MCF 10A (cell line): Measurements from ENCODE around the gene STAG3. TPM values are rescaled to one million over a fixed set of nuclear protein-coding genes. Genes with fewer than 3 reads are reported as not detected.
"Not testable (repeated sequence)": the region's sequence is repeated elsewhere in the genome, so short reads cannot be mapped to it uniquely, and the experiment has no call there.

Source experiments
- BruUV-seq: library from RNA; stranded (reverse); fragments of 400-500 nt; replicated peaks from 2 replicates; lab custom pipeline; 2021; lab: Mats Ljungman, UMichigan
- CTCF ChIA-PET: fragments of 300-600 bp; sonication (Branson Sonifier 250); formaldehyde crosslinking; extraction: SDS; loops from one replicate; lab custom pipeline; 2021; ENCODE audit warnings: antibody characterized with exemption, inconsistent platforms; lab: Yijun Ruan, JAX
- POLR2A ChIA-PET: fragments of 300-600, 350-650 bp; sonication (Branson Sonifier 250); formaldehyde crosslinking; extraction: SDS; loops from one replicate; lab custom pipeline; 2020; ENCODE audit warnings: antibody characterized with exemption, inconsistent platforms; lab: Yijun Ruan, JAX
- DNase-seq: peaks from one replicate; pipeline ENCODE4 v3.0.0-alpha.2; 2018; ENCODE audit not compliant: unreplicated experiment
- H3K27ac Mint-ChIP-seq: one replicate; pipeline ENCODE4 v1.8.0; 2022; ENCODE audit warnings: mild to moderate bottlenecking, low read depth, mixed read lengths; ENCODE audit not compliant: unreplicated experiment
- H3K27me3 Mint-ChIP-seq: one replicate; pipeline ENCODE4 v1.8.0; 2022; ENCODE audit warnings: mixed read lengths; ENCODE audit not compliant: insufficient read depth, unreplicated experiment
- H3K36me3 Mint-ChIP-seq: one replicate; pipeline ENCODE4 v1.8.0; 2022; ENCODE audit warnings: mild to moderate bottlenecking, moderate library complexity, mixed read lengths; ENCODE audit not compliant: insufficient read depth, unreplicated experiment
- H3K4me1 Mint-ChIP-seq: one replicate; pipeline ENCODE4 v1.8.0; 2022; ENCODE audit warnings: mixed read lengths; ENCODE audit not compliant: insufficient read depth, unreplicated experiment
- H3K4me3 Mint-ChIP-seq: one replicate; pipeline ENCODE4 v1.8.0; 2022; ENCODE audit warnings: mild to moderate bottlenecking, moderate library complexity, mixed read lengths; ENCODE audit not compliant: unreplicated experiment
- H3K9me3 Mint-ChIP-seq: one replicate; pipeline ENCODE4 v1.8.0; 2022; ENCODE audit warnings: mixed read lengths; ENCODE audit not compliant: unreplicated experiment
- intact Hi-C: fragments of 100-400 bp; cut with micrococcal nuclease; formaldehyde crosslinking; loops from 2 replicates; pipeline ENCODE4 v1.14.1; 2022
- total RNA-seq: library from RNA; stranded (reverse); gene quantifications from 2 replicates; pipeline ENCODE4 v1.2.3, GENCODE V29; 2022
- TF ChIP-seq, protein P1 (sequence below): fragments of 200-600 bp; IDR thresholded peaks from one replicate; pipeline ENCODE4 v1.8.0; 2022; ENCODE audit warnings: antibody characterized with exemption, mild to moderate bottlenecking; ENCODE audit not compliant: unreplicated experiment

Gene STAG3
- total RNA-seq, 1 experiment from 2014 or later: 1.5 TPM

DNA sequence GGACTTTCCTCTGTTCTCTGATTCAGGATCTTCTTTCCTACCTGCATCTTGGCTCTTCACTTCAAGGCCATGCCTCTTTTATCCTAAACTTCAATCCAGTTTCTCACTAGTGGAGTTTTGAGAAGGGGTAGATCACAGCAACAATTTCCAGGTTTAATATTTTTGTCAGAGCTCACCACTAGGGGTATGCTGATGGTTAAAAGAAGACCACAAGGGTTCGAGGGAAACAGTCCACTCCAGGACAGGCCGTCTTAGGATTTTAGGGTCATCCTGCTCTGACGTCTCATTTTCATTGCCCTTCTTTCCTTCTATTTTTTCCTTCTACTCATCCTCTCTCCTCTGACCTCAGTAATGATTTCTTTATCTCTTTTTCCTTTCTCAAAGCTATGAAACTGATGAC is 11.3 kb downstream of the STAG3 start:
- TF ChIP-seq, protein P1, sequence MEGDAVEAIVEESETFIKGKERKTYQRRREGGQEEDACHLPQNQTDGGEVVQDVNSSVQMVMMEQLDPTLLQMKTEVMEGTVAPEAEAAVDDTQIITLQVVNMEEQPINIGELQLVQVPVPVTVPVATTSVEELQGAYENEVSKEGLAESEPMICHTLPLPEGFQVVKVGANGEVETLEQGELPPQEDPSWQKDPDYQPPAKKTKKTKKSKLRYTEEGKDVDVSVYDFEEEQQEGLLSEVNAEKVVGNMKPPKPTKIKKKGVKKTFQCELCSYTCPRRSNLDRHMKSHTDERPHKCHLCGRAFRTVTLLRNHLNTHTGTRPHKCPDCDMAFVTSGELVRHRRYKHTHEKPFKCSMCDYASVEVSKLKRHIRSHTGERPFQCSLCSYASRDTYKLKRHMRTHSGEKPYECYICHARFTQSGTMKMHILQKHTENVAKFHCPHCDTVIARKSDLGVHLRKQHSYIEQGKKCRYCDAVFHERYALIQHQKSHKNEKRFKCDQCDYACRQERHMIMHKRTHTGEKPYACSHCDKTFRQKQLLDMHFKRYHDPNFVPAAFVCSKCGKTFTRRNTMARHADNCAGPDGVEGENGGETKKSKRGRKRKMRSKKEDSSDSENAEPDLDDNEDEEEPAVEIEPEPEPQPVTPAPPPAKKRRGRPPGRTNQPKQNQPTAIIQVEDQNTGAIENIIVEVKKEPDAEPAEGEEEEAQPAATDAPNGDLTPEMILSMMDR: no peak
- POLR2A ChIA-PET: no interaction called here
- Mint-ChIP-seq H3K4me3 (no peak overlapping the region), H3K36me3 (no peaks in the 10 kb centered on the region), H3K4me1 (peaks cover 5% of the 10 kb centered on the region), H3K27me3 (no peaks in the 10 kb centered on the region), H3K27ac (no peak overlapping the region), H3K9me3 (no peaks in the 10 kb centered on the region)
- no peak for DNase-seq
- intact Hi-C loops: no loop called here
- CTCF ChIA-PET: interaction anchor here (0.5 to 1.9 kb wide), 5 partner anchors 9 to 100 kb away, joined by 3 to 6 read pairs (median 3); no protein-coding TSS in a partner anchor
- no TSS peak for BruUV-seq

DNA sequence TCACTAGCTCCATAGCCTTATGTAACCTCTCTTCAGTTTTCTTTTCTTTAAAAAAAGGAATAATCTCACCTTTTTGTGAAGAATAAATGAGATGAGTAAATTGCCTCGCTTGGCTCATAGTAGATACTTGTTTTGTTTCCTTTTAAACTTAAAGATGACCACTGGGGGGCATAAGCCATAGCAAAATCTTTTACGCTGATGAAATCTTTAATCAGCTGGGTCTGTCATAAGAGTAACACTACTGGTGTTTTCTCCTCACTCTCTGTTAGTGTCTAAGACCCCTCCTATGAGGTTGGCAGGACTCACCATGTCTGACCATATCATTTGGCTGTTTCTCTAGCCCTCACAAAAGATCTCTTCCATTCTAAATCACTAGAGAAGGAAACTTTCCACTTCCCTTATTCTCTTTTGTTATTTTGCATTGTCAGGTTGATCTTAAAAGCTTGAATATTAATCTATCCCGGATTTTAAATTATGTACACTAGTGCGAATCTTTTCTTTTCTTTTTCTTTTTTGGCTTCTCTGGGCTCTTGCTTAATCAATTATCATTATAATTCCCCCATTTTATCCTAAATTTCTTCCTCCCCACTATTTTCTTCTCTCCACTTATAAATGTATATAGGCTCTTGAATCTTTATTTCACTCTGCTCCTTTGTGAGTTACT is 12.5 kb downstream of the STAG3 start:
- POLR2A ChIA-PET: interaction anchor here (0.8 to 1.1 kb wide), 5 partner anchors 14 to 41 kb away, joined by 3 to 5 read pairs (median 3); partner anchors contain the start of gene LAMTOR4
- CTCF ChIA-PET: interaction anchor here (0.6 to 1.9 kb wide), 9 partner anchors 10 to 190 kb away, joined by 3 to 8 read pairs (median 3); no protein-coding TSS in a partner anchor

DNA sequence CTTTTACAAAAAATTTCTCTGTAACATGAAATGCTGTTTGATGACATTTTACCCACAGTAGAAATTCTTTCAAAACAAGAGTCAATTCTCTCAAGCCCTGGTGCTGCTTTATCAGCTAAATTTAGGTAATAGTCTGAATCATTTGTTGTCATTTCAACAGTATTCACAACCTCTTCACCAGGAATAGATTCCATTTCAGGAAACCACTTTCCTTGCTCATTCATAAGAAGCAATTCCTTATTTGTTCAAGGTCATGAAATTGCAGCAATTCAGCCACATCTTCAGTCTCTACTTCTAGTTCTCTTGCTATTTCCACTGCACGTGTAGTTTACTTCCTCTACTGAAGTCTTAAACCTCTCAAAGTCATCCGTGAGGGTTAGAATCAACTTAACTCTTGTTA is 14.1 kb downstream of the STAG3 start:
- ChIA-PET POLR2A (no interaction called here), CTCF (no interaction called here)
- DNase-seq: peak; percentile 6
- H3K4me1 Mint-ChIP-seq: peaks cover 5% of the 10 kb centered on the region
- no TSS peak for BruUV-seq
- H3K27me3 Mint-ChIP-seq: no peaks in the 10 kb centered on the region
- TF ChIP-seq, protein P1: no peak
- no peaks in the 10 kb centered on the region for H3K36me3 Mint-ChIP-seq
- intact Hi-C loops: no loop called here
- H3K9me3 Mint-ChIP-seq: no peaks in the 10 kb centered on the region
- no peak overlapping the region for H3K27ac Mint-ChIP-seq
- no peak overlapping the region for H3K4me3 Mint-ChIP-seq

More for the DNA sequence above, 12.5 kb downstream of the STAG3 start:
- TF ChIP-seq, protein P1: peak; percentile 46
- Mint-ChIP-seq H3K4me3 (no peak overlapping the region), H3K27me3 (no peaks in the 10 kb centered on the region), H3K36me3 (no peaks in the 10 kb centered on the region), H3K9me3 (no peaks in the 10 kb centered on the region), H3K27ac (no peak overlapping the region), H3K4me1 (peaks cover 5% of the 10 kb centered on the region)
- no TSS peak for BruUV-seq
- peak; percentile 44 for DNase-seq
- intact Hi-C loops: no loop called here

DNA sequence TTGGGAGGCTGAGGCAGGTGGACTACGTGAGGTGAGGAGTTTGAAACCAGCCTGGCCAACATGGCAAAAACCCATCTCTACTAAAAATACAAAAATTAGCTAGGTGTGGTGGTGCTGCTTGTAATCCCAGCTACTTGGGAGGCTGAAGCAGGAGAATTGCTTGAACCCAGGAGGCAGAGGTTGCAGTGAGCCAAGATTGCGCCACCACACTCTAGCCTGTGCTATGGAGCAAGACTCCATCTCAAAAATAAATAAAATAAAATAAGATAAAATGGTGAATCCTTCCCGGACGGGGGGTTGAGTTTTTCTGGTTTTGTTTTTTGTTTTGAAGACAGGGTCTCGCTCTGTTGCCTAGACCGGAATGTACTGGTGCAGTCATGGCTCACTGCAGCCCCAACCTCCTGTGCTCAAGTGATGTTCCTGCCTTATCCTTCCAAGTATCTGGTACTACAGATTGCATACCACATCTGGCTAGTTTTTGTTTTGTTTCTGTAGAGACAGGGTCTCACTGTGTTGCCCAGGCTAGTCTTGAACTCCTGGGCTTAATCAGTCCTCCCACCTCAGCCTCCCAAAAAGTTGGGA is 14.7 kb downstream of the STAG3 start:
- not testable (repeated sequence) for H3K36me3 Mint-ChIP-seq
- CTCF ChIA-PET: interaction anchor here (0.6 kb wide), 1 partner anchor 129 kb away, joined by 3 read pairs; no protein-coding TSS in a partner anchor

More for the DNA sequence above, 14.7 kb downstream of the STAG3 start:
- H3K27ac Mint-ChIP-seq, H3K4me3 Mint-ChIP-seq, DNase-seq, H3K27me3 Mint-ChIP-seq, H3K9me3 Mint-ChIP-seq, H3K4me1 Mint-ChIP-seq, intact Hi-C loops, BruUV-seq, POLR2A ChIA-PET: not testable (repeated sequence)
